Measurements from ENCODE around the gene CD68.

DNA sequence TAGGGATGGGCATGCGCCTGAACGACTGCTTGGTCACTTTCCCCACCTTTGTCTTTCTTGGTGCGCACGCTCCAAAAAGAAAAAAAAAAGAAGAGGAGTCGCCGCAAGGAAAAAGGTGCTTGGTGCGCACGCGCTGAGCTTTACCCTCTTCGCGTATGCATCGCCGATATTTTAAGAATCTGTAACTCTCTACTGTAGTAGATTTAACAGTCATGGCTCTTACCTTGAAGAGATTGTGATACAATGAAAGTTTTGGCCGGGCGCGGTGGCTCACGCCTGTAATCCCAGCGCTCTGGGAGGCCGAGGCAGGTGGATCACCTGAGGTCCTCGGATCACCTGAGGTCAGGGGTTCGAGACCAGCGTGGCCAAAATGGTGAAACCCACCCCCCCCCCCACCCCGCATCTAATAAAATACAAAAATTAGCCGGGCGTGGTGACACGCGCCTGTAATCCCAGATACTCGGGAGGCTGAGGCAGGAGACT is 35.9 kb downstream of the CD68 start:
- TF ChIP-seq, protein P1, sequence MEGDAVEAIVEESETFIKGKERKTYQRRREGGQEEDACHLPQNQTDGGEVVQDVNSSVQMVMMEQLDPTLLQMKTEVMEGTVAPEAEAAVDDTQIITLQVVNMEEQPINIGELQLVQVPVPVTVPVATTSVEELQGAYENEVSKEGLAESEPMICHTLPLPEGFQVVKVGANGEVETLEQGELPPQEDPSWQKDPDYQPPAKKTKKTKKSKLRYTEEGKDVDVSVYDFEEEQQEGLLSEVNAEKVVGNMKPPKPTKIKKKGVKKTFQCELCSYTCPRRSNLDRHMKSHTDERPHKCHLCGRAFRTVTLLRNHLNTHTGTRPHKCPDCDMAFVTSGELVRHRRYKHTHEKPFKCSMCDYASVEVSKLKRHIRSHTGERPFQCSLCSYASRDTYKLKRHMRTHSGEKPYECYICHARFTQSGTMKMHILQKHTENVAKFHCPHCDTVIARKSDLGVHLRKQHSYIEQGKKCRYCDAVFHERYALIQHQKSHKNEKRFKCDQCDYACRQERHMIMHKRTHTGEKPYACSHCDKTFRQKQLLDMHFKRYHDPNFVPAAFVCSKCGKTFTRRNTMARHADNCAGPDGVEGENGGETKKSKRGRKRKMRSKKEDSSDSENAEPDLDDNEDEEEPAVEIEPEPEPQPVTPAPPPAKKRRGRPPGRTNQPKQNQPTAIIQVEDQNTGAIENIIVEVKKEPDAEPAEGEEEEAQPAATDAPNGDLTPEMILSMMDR (IDR thresholded peaks at IDR 0.05): no peak
- TF ChIP-seq POLR2A (IDR thresholded peaks at IDR 0.05): no peak
- peak; percentile 5 to 78 (median 40) for TF ChIP-seq POLR2AphosphoS5 (IDR thresholded peaks at IDR 0.05)
- TF ChIP-seq EP300 (IDR thresholded peaks at IDR 0.05): no peak

All from sigmoid colon (tissue), 4 donors.